KOPT-K1 (cell line): Measurements from ENCODE around the gene KRTAP5-6.

Source experiments
- H3K27ac ChIP-seq: fragments of 200-600 bp; sonication (generic); 2 replicates; pipeline ENCODE4 v1.5.1; 2016; ENCODE audit warnings: antibody characterized with exemption, mild to moderate bottlenecking, low read depth, low read length; ENCODE audit not compliant: poor library complexity, severe bottlenecking
- H3K36me3 ChIP-seq: fragments of 200-600 bp; sonication (generic); 2 replicates; pipeline ENCODE4 v1.5.1; 2017; ENCODE audit warnings: antibody characterized with exemption, mild to moderate bottlenecking, low read length, moderate library complexity; ENCODE audit not compliant: insufficient read depth
- H3K9me3 ChIP-seq: fragments of 200-600 bp; sonication (generic); 2 replicates; pipeline ENCODE4 v1.5.1; 2017; ENCODE audit warnings: antibody characterized with exemption, low read length, mild to moderate bottlenecking; ENCODE audit not compliant: insufficient read depth, poor library complexity, severe bottlenecking

KRTAP5-6 gene

GRCh38 chr11:1696608-1697570 lies at the start of gene KRTAP5-6:
KRTAP5-6 (plus strand) TSS chr11:1697195; CDS start chr11:1697246, 51 bp downstream.
- no peaks in the 10 kb centered on the region for H3K36me3 ChIP-seq
- peaks cover 5% of the 10 kb centered on the region for H3K9me3 ChIP-seq
- no peak within 1 kb of the TSS for H3K27ac ChIP-seq

- H3K9me3 ChIP-seq, result no peaks in the 10 kb centered on the region
- no peaks in the 10 kb centered on the region for H3K36me3 ChIP-seq
- H3K27ac ChIP-seq, result no peak overlapping the region
Observed at GRCh38 chr11:1647901-1648652, 48.9 kb upstream of the KRTAP5-6 start.

GRCh38 chr11:1648653-1649420 lies 48.2 kb upstream of the KRTAP5-6 start:
- no peaks in the 10 kb centered on the region for H3K36me3 ChIP-seq
- no peaks in the 10 kb centered on the region for H3K9me3 ChIP-seq
- H3K27ac ChIP-seq, result no peak overlapping the region

- Histone ChIP-seq H3K36me3 (no peaks in the 10 kb centered on the region), H3K27ac (no peak overlapping the region), H3K9me3 (no peaks in the 10 kb centered on the region)
Observed at GRCh38 chr11:1650034-1650917, 46.7 kb upstream of the KRTAP5-6 start.

- Histone ChIP-seq H3K27ac (no peak overlapping the region), H3K9me3 (no peaks in the 10 kb centered on the region), H3K36me3 (no peaks in the 10 kb centered on the region)
Observed at GRCh38 chr11:1650918-1651262, 46.1 kb upstream of the KRTAP5-6 start.

- no peaks in the 10 kb centered on the region for H3K9me3 ChIP-seq
- no peak overlapping the region for H3K27ac ChIP-seq
- H3K36me3 ChIP-seq, result no peaks in the 10 kb centered on the region
Observed at GRCh38 chr11:1651411-1651980, 45.5 kb upstream of the KRTAP5-6 start.

GRCh38 chr11:1652026-1652425 lies 45.0 kb upstream of the KRTAP5-6 start:
- no peaks in the 10 kb centered on the region for H3K9me3 ChIP-seq
- no peaks in the 10 kb centered on the region for H3K36me3 ChIP-seq
- H3K27ac ChIP-seq, result no peak overlapping the region

- Histone ChIP-seq H3K9me3 (no peaks in the 10 kb centered on the region), H3K36me3 (no peaks in the 10 kb centered on the region), H3K27ac (no peak overlapping the region)
Observed at GRCh38 chr11:1652442-1652770, 44.6 kb upstream of the KRTAP5-6 start.

GRCh38 chr11:1652771-1653540 lies 44.0 kb upstream of the KRTAP5-6 start:
- H3K9me3 ChIP-seq, result no peaks in the 10 kb centered on the region
- H3K27ac ChIP-seq, result no peak overlapping the region
- no peaks in the 10 kb centered on the region for H3K36me3 ChIP-seq

GRCh38 chr11:1653541-1654387 lies 43.2 kb upstream of the KRTAP5-6 start:
- Histone ChIP-seq H3K9me3 (no peaks in the 10 kb centered on the region), H3K27ac (no peak overlapping the region), H3K36me3 (no peaks in the 10 kb centered on the region)

- no peaks in the 10 kb centered on the region for H3K9me3 ChIP-seq
- no peak overlapping the region for H3K27ac ChIP-seq
- no peaks in the 10 kb centered on the region for H3K36me3 ChIP-seq
Observed at GRCh38 chr11:1654388-1655167, 42.4 kb upstream of the KRTAP5-6 start.
